GM13976 (cell line): ENCODE measurements around the gene EXOC3L4.
A peak's percentile ranks its signal among the peaks of the same experiment; 100 is the strongest.

Source experiments
- DNase-seq: peaks from one replicate; pipeline ENCODE4 v3.0.0; 2012; ENCODE audit warnings: low spot score
- in situ Hi-C: fragments of 300-500 bp; cut with MboI; formaldehyde crosslinking; loops from one replicate; pipeline ENCODE4 v1.12.0; 2022; ENCODE audit warnings: low sequenced_read_pairs, mixed read lengths, inconsistent platforms; ENCODE audit not compliant: unreplicated experiment
- TF ChIP-seq, protein P1 (sequence below): IDR thresholded peaks from 2 replicates; pipeline ENCODE4 v1.5.1; 2012; ENCODE audit warnings: borderline replicate concordance, mild to moderate bottlenecking; ENCODE audit not compliant: insufficient read depth; ENCODE audit errors: extremely low read depth, missing control alignments, control extremely low read depth

EXOC3L4 gene

DNA sequence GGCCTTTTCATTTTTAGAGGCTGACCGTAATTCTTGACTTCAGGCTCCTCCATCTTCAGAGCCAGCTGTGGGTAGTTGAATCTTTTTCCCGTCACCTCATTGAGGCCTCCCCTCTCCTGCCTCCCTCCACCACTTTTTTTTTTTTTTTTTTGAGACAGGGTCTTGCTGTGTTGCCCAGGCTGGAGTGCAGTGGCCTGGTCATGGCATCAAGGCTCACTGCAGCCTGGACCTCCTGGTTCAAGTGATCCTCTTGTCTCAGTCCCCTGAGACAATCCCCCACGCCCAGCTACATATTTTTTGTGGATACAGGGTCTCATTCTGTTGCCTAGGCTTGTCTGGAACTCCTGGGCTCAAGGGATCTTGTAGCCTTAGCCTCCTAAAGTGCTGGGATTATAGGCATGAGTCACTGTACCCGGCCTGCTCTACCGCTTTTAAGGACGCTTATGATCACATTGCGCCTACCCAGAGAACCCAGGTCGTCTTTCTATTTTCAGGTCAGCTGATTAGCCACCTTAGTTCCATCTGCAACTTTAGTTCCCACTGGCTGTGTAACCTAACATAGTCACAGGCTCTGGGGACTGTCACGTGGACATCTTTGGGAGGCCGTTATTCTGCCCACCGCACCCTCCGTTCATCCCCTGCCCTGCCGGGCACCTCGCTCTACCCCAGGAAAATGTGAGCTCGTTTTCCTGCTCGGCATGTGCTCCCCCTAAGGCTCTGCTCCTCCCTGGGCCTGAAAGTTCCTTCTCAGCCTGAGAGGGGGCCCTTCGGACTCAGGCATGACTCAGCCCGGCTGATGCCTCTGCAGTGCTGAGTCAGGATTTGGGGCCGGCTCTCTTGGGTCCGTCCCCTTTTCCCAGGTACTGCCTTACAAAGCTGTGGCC, 42.1 kb downstream of the EXOC3L4 start:
- TF ChIP-seq, protein P1, sequence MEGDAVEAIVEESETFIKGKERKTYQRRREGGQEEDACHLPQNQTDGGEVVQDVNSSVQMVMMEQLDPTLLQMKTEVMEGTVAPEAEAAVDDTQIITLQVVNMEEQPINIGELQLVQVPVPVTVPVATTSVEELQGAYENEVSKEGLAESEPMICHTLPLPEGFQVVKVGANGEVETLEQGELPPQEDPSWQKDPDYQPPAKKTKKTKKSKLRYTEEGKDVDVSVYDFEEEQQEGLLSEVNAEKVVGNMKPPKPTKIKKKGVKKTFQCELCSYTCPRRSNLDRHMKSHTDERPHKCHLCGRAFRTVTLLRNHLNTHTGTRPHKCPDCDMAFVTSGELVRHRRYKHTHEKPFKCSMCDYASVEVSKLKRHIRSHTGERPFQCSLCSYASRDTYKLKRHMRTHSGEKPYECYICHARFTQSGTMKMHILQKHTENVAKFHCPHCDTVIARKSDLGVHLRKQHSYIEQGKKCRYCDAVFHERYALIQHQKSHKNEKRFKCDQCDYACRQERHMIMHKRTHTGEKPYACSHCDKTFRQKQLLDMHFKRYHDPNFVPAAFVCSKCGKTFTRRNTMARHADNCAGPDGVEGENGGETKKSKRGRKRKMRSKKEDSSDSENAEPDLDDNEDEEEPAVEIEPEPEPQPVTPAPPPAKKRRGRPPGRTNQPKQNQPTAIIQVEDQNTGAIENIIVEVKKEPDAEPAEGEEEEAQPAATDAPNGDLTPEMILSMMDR: no peak
- no peak for DNase-seq
- in situ Hi-C loops: no loop called here

DNA sequence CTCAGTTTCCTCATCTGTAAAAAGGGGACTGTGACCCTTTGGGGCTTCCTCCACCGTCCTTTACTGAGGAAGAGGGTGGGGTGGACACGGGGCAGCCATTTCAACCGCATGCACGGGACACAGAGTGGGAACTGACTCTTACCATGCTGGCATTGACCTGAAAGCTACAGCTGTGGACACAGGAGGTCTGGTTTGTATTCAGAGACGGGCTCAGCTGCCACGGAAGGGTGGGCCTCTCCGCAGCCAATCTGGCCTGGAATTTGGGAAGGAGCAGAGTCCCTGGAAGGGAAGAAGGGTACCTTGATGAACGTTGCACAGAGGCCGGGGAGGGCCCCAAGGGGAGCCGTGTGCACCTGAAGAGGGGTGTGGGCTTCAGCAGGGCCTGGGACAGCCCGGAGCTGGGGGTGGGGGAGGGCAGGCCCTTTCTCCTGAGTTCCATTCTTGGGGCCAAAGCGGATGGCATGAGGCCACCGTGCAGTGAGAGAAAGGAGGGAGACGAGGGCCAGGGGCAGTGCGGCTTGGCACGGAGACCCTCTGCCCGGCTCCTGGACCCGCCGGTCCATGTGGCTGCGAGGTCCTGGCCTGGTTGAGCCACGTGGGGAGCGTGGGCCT, 43.3 kb downstream of the EXOC3L4 start:
- no peak for DNase-seq
- in situ Hi-C loops: no loop called here
- TF ChIP-seq, protein P1: no peak

DNA sequence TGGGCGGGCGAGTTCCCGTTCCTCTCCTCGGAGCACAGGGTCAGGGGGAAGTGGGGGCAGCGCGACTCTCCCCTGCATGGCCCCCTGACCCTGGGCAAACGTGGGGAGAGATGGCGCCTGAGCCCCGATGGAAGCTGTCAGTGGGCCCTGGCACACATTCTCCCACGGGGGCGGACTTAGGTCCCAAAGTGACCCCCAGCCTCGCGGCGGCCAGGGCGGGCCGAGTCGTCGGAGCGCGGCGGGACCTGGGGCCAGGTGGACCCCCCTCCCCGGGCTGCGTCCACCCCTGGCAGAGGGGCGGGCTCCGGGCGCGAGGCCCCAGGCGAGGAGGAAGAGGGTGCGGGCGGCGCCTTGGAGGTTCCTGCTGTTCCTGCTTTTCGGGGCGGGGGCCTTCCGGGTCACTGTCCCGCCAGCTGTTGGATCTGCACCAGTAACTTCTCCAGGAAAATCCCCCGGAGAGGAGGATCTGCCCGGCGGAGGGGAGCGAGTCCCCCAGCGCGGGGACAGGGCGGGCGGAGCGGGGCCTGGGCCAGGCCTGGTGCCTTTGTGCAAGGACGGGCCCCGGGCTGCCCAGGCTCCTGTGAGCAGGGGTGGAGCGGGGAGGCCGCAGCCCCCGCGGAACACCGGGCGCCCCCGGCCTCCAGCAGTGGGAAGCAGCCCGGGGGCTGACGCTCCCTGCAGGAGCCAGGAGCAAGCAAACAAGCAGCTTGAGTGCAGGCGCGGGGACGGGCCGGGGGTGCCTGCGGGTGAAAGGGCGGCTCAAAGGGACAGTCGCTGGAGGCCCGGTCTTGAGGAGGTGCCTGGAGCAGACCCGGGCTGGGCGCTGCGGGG, 44.0 kb downstream of the EXOC3L4 start:
- in situ Hi-C loops: no loop called here
- TF ChIP-seq, protein P1: no peak
- DNase-seq: no peak

DNA sequence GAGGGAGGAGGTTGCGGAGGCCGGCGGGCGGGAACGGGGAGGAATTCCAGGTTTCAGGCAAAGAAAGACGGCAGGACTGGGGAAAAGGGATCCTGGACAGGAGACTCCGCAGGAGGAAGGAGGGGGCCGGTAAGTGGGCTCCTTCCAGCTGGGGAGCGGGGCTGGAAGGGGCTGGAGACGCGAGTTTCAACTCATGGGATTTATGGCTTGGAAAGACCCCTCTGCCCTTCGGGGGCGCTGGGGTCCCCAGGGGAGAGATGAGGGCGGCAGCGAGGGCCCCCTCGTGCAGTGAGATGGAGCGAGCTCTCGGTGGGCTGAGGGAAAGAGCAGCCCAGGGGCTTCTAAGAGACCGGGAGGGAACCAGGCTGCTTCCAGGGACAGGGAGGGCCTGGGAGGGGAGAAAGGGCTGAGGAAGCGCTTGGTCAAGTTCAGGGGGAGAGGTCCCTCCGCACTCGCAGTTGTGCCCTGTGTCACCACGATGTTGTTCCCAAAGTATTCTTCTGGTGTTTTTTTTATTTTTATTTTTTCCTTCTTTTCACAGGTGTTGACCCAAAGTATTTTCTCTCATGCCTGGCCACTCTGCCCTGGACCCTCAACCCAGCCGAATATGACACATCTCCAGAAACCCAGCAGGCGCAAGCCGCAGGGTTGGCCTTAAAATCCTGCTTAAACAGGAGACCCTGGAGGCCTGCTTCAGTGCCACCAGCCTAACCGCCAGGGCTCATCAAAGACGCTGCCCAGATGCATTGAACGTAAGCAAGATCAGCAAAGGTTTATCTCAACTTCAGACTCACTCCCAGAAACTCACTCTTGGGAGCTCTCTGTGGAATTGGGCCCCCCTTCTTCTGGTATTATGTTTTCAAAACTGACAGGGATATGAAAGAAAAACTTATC, 44.9 kb downstream of the EXOC3L4 start:
- no peak for DNase-seq
- in situ Hi-C loops: no loop called here
- TF ChIP-seq, protein P1: no peak

DNA sequence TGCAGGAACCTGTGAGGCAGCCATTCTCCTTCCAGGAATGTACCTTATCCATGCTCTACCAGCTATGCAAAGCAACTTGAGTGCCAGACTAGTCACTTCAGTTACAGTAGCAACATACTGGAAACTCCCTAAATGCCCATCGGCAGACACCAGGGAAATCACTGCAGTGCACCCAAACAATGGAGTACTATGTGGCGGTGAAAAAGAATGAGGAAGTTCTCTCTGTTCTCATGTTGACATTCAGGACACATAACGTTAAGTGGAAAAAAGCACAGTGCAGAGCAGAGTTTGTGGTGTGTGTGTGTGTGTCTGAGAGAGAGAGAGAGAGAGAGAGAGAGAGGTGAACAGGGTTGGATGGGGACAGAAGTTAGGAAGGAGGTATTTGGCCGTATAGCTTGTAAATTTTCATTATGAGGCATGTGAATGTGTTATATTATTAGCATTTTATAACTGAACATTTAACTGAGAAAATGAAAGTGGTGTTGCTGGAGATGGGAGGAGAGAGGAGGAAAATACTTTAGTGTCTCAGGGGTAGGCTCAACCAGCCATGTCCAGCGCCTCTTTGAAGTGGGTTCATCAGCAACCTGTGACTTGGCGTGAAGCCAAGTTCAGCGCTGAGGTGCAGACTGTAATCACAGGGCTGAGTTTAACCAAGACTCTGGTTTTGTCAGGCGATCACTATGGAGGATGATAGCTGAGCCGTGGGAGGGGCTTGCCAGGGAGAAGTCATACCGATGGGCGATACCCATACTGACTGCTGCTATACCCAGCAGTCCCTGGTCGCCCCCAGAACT, 46.0 kb downstream of the EXOC3L4 start:
- TF ChIP-seq, protein P1: no peak
- DNase-seq: peak; percentile 86
- in situ Hi-C loops: no loop called here
